HCT116 (cell line): ENCODE results near the gene SUPT16H. TPM values are rescaled to one million over a fixed set of nuclear protein-coding genes. Genes with fewer than 3 reads are reported as not detected.

Experiments used
- ATAC-seq: fragments of 200-7000 bp; cut with Tn5 transposase; 2 replicates; pipeline ENCODE4 v1.9.1; 2020; ENCODE audit warnings: mild to moderate bottlenecking, moderate library complexity
- BruUV-seq: library from RNA; stranded (reverse); fragments of 400-500 nt; replicated peaks from 2 replicates; lab custom pipeline; 2021; lab: Mats Ljungman, UMichigan
- CTCF ChIA-PET: fragments of 300-600 bp; sonication (Branson Sonifier 250); formaldehyde crosslinking; loops from one replicate; lab custom pipeline; 2021; ENCODE audit warnings: antibody characterized with exemption; lab: Charles Lee
- POLR2A ChIA-PET: fragments of 300-600, 350-600 bp; sonication (Branson Sonifier 250); formaldehyde crosslinking; loops from one replicate; lab custom pipeline; 2021; ENCODE audit warnings: antibody characterized with exemption; lab: Charles Lee
- RAD21 ChIA-PET, 2 experiments: fragments of 300-600 bp; sonication (Branson Sonifier 250); formaldehyde crosslinking; loops; one replicate each; lab custom pipeline; 2023; ENCODE audit warnings: low total read pairs in 2 of 2; ENCODE audit not compliant: uncharacterized antibody in 2 of 2, unreplicated experiment in 2 of 2, low non-redundant PET in 1 of 2; lab: Charles Lee
- DNase-seq: peaks from one replicate; pipeline ENCODE4 v3.0.0-alpha.2; 2010; ENCODE audit warnings: low read depth, low spot score
- H2AFZ ChIP-seq: fragments of 200-600 bp; shearing (Covaris generic), sonication (generic); 2 replicates; pipeline ENCODE4 v1.6.1; 2017; ENCODE audit warnings: low read depth, mixed run types, mixed read lengths, antibody characterized with exemption, low read length; ENCODE audit not compliant: poor library complexity, severe bottlenecking
- H3K27ac ChIP-seq: 2 replicates; pipeline ENCODE4 v1.5.1; 2012; ENCODE audit warnings: low read depth, low read length
- H3K27me3 ChIP-seq: fragments of 200-600 bp; sonication (generic); 2 replicates; pipeline ENCODE4 v1.6.1; 2016; ENCODE audit warnings: mixed run types, low read length, mixed read lengths; ENCODE audit not compliant: insufficient read depth
- H3K36me3 ChIP-seq, 2 experiments: fragments of 200-500 bp in 1 of 2; fragments of 200-600 bp in 1 of 2; sonication (Bioruptor generic) in 1 of 2; sonication (generic) in 1 of 2; 2 replicates each; pipeline versions ENCODE4 v1.5.1 to v1.6.1; 2014 to 2016; ENCODE audit warnings: low read length in 2 of 2, inconsistent platforms in 1 of 2, mixed read lengths in 1 of 2, mixed run types in 1 of 2; ENCODE audit not compliant: insufficient read depth in 2 of 2, control insufficient read depth in 1 of 2
- H3K4me1 ChIP-seq, 2 experiments: fragments of 200-600 bp in 1 of 2; sonication (generic) in 1 of 2; 2 replicates each; pipeline versions ENCODE4 v1.5.1 to v1.6.1; 2012 to 2017; ENCODE audit warnings: low read length in 2 of 2, inconsistent platforms in 1 of 2, mild to moderate bottlenecking in 1 of 2, mixed read lengths in 1 of 2, mixed run types in 1 of 2, moderate library complexity in 1 of 2; ENCODE audit not compliant: insufficient read depth in 2 of 2, control insufficient read depth in 1 of 2
- H3K4me2 ChIP-seq: fragments of 200-600 bp; sonication (generic); 2 replicates; pipeline ENCODE4 v1.6.1; 2017; ENCODE audit warnings: mixed run types, low read length, mixed read lengths
- H3K4me3 ChIP-seq, 2 experiments: fragments of 200-600 bp in 1 of 2; sonication (generic) in 1 of 2; replicated peaks in 1 of 2; 2 replicates each; pipeline ENCODE4 v1.5.1; 2011 to 2016; ENCODE audit warnings: low read length in 2 of 2, control low read depth in 1 of 2, low read depth in 1 of 2, mild to moderate bottlenecking in 1 of 2, mixed read lengths in 1 of 2, mixed run types in 1 of 2
- H3K79me2 ChIP-seq: fragments of 200-600 bp; sonication (generic); 2 replicates; pipeline ENCODE4 v1.6.1; 2017; ENCODE audit warnings: mild to moderate bottlenecking, mixed run types, low read length, moderate library complexity, mixed read lengths; ENCODE audit not compliant: insufficient read depth
- H3K9ac ChIP-seq: fragments of 200-600 bp; sonication (generic); 2 replicates; pipeline ENCODE4 v1.6.1; 2016; ENCODE audit warnings: low read length, mixed read lengths
- H3K9me2 ChIP-seq: fragments of 200-600 bp; sonication (generic), shearing (Covaris generic); 2 replicates; pipeline ENCODE4 v1.6.1; 2017; ENCODE audit warnings: mixed run types, mild to moderate bottlenecking, moderate library complexity; ENCODE audit not compliant: insufficient read depth
- H3K9me3 ChIP-seq, 2 experiments: fragments of 200-500 bp in 1 of 2; fragments of 200-600 bp in 1 of 2; sonication (Bioruptor generic) in 1 of 2; sonication (generic) in 1 of 2; 2 replicates each; pipeline ENCODE4 v1.6.1; 2014 to 2017; ENCODE audit warnings: low read length in 2 of 2, mixed read lengths in 2 of 2, inconsistent platforms in 1 of 2, low read depth in 1 of 2, mild to moderate bottlenecking in 1 of 2, mixed run types in 1 of 2, moderate library complexity in 1 of 2; ENCODE audit not compliant: control insufficient read depth in 1 of 2, insufficient read depth in 1 of 2
- H4K20me1 ChIP-seq: fragments of 200-600 bp; sonication (generic), shearing (Covaris generic); 2 replicates; pipeline ENCODE4 v1.6.1; 2017; ENCODE audit warnings: mixed run types, mild to moderate bottlenecking, moderate library complexity; ENCODE audit not compliant: insufficient read depth
- CBX3 ChIP-seq: IDR thresholded peaks from 2 replicates; pipeline ENCODE4 v1.6.1; 2012; ENCODE audit warnings: low read depth
- EGR1 ChIP-seq: IDR thresholded peaks from 2 replicates; pipeline ENCODE4 v1.6.1; 2012; ENCODE audit warnings: low read depth
- ELF1 ChIP-seq: IDR thresholded peaks from 2 replicates; pipeline ENCODE4 v1.6.1; 2012; ENCODE audit warnings: low read depth, borderline replicate concordance
- EZH2phosphoT487 ChIP-seq: fragments of 200-600 bp; IDR thresholded peaks from 2 replicates; pipeline ENCODE4 v1.6.1; 2018; ENCODE audit warnings: antibody characterized with exemption, borderline replicate concordance
- FOSL1 ChIP-seq: IDR thresholded peaks from 2 replicates; pipeline ENCODE4 v1.6.1; 2012; ENCODE audit warnings: low read depth
- POLR2AphosphoS5 ChIP-seq: IDR thresholded peaks from 2 replicates; pipeline ENCODE4 v1.6.1; 2011; ENCODE audit warnings: mild to moderate bottlenecking, low read depth, low read length, moderate library complexity
- REST ChIP-seq: IDR thresholded peaks from 2 replicates; pipeline ENCODE4 v1.6.1; 2012; ENCODE audit warnings: low read depth
- SIN3A ChIP-seq: IDR thresholded peaks from 2 replicates; pipeline ENCODE4 v1.6.1; 2012; ENCODE audit warnings: low read depth
- SRF ChIP-seq: IDR thresholded peaks from 2 replicates; pipeline ENCODE4 v1.6.1; 2012; ENCODE audit warnings: low read depth
- YY1 ChIP-seq: IDR thresholded peaks from 2 replicates; pipeline ENCODE4 v1.6.1; 2011; ENCODE audit warnings: low read length, low read depth, moderate library complexity, mild to moderate bottlenecking; ENCODE audit not compliant: insufficient replicate concordance; ENCODE audit errors: extremely low read depth
- ZBTB33 ChIP-seq: IDR thresholded peaks from 2 replicates; pipeline ENCODE4 v1.6.1; 2011; ENCODE audit warnings: mild to moderate bottlenecking, low read length, moderate library complexity; ENCODE audit not compliant: insufficient replicate concordance; ENCODE audit errors: extremely low read depth
- ZFX ChIP-seq: fragments of 450-650 bp; IDR thresholded peaks from 2 replicates; pipeline ENCODE4 v1.6.1; 2017
- intact Hi-C: fragments of 100-400 bp; cut with micrococcal nuclease; formaldehyde crosslinking; loops from 2 replicates; pipeline ENCODE4 v1.10.0; 2022
- total RNA-seq: library from RNA; stranded (reverse); gene quantifications from one replicate; pipeline ENCODE4 v1.2.1, GENCODE V29; 2021; ENCODE audit not compliant: unreplicated experiment
- TF ChIP-seq, protein P1 (sequence below), 3 experiments: fragments of 200-600 bp in 1 of 3; sonication (generic) in 1 of 3; IDR thresholded peaks in 2 of 3; conservative IDR thresholded peaks in 1 of 3; 2 replicates each; pipeline ENCODE4 v1.5.1; 2012 to 2017; ENCODE audit warnings: low read depth in 2 of 3, low read length in 2 of 3, antibody characterized with exemption in 1 of 3, borderline replicate concordance in 1 of 3, control low read depth in 1 of 3, mild to moderate bottlenecking in 1 of 3, mixed read lengths in 1 of 3, mixed run types in 1 of 3, moderate library complexity in 1 of 3; ENCODE audit not compliant: insufficient read depth in 1 of 3

SUPT16H gene
- total RNA-seq, 1 experiment from 2014 or later, result 154 TPM

GRCh38 chr14:21343035-21343794 is 40.6 kb downstream of the SUPT16H start:
- TF ChIP-seq ZBTB33, result no peak
- TF ChIP-seq YY1, result no peak
- TF ChIP-seq FOSL1, result no peak
- no peak for TF ChIP-seq POLR2AphosphoS5
- no peak for TF ChIP-seq ZFX
- no peak for TF ChIP-seq ELF1
- TF ChIP-seq, protein P1, sequence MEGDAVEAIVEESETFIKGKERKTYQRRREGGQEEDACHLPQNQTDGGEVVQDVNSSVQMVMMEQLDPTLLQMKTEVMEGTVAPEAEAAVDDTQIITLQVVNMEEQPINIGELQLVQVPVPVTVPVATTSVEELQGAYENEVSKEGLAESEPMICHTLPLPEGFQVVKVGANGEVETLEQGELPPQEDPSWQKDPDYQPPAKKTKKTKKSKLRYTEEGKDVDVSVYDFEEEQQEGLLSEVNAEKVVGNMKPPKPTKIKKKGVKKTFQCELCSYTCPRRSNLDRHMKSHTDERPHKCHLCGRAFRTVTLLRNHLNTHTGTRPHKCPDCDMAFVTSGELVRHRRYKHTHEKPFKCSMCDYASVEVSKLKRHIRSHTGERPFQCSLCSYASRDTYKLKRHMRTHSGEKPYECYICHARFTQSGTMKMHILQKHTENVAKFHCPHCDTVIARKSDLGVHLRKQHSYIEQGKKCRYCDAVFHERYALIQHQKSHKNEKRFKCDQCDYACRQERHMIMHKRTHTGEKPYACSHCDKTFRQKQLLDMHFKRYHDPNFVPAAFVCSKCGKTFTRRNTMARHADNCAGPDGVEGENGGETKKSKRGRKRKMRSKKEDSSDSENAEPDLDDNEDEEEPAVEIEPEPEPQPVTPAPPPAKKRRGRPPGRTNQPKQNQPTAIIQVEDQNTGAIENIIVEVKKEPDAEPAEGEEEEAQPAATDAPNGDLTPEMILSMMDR (IDR thresholded peaks at IDR 0.05 in 2 of 3, conservative IDR thresholded peaks at IDR 0.05 in 1 of 3; ENCODE audit: borderline replicate concordance in 1 of 3, insufficient read depth in 1 of 3, low read depth in 2 of 3, low read length in 2 of 3), result no peak
- no peak for TF ChIP-seq SRF
- TF ChIP-seq REST, result no peak
- TF ChIP-seq EZH2phosphoT487, result no peak
- no peak for TF ChIP-seq CBX3
- no peak for TF ChIP-seq SIN3A
- TF ChIP-seq EGR1, result no peak
- ChIA-PET POLR2A (no interaction called here), RAD21 (no interaction called here), CTCF (no interaction called here)
- H3K27ac ChIP-seq, result no peak overlapping the region
- no peaks in the 10 kb centered on the region for H3K9me2 ChIP-seq
- intact Hi-C loops, result no loop called here
- no peaks in the 10 kb centered on the region for H3K9me3 ChIP-seq
- no peaks in the 10 kb centered on the region for H4K20me1 ChIP-seq
- no TSS peak for BruUV-seq
- no peaks in the 10 kb centered on the region for H3K4me1 ChIP-seq
- DNase-seq, result no peak
- H3K79me2 ChIP-seq, result no peaks in the 10 kb centered on the region
- H2AFZ ChIP-seq, result no peak overlapping the region
- no peak for ATAC-seq
- H3K36me3 ChIP-seq, result no peaks in the 10 kb centered on the region
- H3K4me3 ChIP-seq, result no peak overlapping the region
- no peaks in the 10 kb centered on the region for H3K27me3 ChIP-seq
- H3K9ac ChIP-seq, result no peak overlapping the region
- H3K4me2 ChIP-seq, result no peak overlapping the region
